Suppressor macrophage (primary cell): Measurements from ENCODE around the gene C1QTNF6.
A peak's percentile ranks its signal among the peaks of the same experiment; 100 is the strongest.
"Not testable (repeated sequence)": the region's sequence is repeated elsewhere in the genome, so short reads cannot be mapped to it uniquely, and the experiment has no call there.

ENCODE experiments used
- DNase-seq, 4 experiments: peaks; one replicate each; pipeline ENCODE4 v3.0.0-alpha.2; 2020 to 2022

C1QTNF6 gene

DNA sequence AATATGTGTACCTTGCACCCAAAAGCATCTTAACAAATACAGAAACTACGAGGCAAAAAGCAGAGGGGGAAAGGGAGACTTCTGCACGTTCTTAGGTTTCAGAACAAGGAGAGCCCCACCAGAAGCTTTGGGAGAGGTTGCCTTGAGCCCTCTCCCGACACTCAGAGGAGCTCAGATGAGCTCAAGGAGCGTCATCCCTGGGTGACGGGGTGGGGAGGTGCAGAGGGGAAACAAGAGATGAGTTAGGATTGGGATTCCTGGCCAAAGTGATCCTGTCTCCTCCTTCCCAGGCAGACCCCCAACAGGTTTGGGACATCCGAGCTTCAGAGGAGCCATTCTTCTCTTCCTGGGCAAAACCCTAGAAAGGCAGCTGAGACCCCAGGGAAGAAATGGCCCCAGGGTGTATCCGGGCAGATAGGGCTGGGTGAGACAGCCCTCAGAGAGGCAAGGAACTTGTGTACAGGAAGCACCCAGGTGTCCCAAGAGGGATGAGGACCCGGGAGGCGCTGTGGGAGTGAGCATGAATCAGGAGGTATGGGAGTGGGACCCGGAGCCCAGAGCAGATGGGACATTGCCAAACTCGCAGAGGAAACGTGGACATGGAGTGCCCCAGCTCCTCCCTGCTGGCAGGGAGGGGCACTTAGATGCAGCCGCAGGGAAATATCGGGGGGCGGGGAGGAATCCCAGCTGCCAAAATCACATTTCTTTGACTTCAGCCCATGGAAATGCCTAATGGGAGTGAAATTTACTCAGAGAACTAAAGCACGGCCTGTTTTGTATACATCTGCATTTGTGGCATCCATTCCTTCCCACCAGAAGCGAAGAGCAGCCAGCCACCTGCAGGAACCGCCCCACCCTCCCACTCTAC lies 12.4 kb downstream of the C1QTNF6 start:
- no peak for DNase-seq

DNA sequence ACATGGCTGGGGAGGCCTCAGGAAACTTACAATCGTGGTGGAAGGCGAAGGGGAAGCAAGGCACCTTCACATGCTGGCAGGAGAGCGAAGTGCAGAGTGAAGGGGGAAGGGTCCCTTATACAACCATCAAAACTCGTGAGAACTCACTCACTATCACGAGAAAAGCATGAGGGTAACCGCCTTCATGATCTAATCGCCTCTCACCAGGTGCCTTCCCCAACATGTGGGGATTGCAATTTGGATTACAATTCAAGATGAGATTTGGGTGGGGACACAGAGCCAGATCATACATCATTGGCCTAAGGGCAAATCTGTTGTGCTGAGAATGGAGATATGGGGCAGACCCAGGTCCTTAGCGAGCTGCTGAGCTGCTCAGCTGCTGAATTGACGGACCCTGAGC lies 13.1 kb downstream of the C1QTNF6 start:
- DNase-seq, result no peak

DNA sequence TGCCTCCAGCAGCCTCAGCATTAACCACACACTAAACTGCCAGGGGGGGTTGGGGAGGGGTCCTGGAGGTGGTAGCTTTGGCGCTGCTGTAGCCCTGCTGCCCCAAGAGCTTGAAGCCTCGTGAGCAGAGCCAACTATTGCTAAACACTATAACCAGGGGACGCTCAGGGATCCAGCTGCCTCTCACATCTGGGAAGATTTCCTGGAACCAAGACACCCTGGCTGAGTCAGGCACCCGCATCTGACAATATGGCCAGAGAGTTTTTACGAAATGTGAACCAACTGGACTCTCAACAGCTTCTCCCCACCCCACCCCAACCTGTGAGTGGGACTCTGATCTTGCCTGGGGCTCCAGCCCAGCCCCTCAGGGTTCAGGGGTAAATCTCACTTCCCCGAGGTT lies 14.3 kb downstream of the C1QTNF6 start:
- DNase-seq, result no peak

DNA sequence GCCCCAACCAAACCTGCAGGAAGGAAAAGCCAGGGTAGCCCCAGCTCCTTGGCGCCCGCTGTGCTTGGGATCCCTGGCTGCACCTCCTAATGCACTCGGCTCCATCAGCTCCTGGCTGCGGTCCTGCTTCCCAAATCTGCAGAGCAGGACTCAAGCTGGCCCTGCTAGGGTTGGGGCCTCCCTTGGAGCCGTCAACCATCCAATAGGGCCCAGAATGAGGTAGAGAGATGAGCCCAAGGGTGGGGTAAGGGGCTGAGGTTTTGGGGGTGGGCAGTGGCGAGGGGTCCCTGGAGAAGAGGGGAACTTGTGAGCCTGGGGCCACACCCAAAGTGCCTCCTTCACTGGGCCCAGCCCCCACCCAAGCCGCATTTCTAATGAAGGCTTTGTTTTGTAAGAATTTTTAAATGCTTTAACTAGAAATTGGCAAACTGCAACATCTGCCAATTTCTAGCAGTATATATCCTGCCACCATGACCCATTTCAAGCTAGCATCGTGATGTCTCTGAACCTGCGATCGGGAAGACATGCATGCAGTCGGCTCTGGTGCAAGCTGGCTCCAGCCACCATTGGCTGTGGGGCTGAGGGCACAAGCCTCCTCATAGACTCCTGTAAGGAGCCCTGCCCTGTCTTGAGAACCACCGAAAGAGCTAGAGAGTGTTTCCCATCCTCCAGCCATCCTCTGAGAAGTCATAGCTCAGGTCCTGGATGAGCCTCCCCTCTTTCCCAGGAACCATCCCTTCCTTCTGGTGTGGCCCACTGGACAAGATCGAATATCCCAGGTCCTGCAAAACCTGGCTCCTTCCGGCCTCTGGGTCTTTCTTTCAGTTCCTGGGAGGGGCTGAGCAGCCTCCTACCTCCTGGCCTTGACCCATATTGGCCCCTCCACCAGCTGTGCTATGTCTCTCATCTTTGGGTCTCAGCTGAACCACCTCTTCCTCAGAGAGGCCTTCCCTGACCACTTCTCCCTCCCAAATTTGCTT lies 15.5 kb downstream of the C1QTNF6 start:
- no peak for DNase-seq

DNA sequence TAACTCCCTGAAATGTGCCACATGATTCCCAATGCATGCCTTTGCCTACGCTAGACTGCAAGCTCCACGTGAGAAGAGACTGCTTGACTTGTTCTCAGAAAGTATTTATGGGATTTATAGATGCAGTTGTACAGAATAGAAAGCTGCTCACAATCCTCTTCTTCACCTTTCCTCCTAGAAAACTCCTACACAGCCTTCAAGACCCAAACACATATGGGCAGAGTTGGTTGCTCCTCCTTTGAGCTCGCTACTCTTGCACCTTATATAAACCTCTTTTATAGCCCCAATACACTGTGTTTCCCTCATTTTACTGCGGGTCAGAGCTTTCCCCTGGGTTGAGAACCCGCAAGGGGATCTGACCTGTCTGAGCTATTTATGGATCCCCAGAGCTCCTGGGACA lies 16.4 kb downstream of the C1QTNF6 start:
- no peak for DNase-seq

DNA sequence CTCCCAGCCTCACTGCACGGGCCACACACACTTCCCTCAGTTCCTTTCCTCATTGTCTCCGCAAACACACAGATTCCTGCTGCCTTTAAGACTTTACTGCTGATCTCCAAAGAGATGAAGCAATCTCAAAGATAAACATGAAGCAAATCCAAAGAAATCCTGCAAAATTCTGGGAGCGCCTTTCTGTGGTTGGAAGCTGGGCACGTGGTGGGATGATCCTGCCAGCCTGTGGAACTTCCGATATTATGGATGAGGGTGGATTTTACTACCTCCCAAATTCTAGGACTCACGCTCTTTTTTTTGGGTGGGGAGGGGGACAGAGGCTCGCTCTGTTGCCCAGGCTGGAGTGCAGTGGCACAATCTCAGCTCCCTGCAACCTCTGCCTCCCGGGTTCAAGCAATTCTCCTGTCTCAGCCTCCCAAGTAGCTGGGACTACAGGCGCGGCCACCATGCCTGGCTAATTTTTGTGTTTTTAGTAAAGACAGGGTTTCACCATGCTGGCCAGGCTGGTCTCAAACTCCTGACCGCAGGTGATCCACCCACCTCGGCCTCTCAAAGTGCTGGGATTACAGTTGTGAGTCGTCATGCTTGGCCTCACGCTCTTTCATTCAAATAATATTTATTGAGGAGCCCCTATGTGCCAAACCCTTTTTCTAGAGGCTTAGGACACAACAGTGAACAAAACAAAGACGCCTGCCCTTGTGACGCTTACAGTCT lies 17.2 kb downstream of the C1QTNF6 start:
- DNase-seq, result not testable (repeated sequence)

DNA sequence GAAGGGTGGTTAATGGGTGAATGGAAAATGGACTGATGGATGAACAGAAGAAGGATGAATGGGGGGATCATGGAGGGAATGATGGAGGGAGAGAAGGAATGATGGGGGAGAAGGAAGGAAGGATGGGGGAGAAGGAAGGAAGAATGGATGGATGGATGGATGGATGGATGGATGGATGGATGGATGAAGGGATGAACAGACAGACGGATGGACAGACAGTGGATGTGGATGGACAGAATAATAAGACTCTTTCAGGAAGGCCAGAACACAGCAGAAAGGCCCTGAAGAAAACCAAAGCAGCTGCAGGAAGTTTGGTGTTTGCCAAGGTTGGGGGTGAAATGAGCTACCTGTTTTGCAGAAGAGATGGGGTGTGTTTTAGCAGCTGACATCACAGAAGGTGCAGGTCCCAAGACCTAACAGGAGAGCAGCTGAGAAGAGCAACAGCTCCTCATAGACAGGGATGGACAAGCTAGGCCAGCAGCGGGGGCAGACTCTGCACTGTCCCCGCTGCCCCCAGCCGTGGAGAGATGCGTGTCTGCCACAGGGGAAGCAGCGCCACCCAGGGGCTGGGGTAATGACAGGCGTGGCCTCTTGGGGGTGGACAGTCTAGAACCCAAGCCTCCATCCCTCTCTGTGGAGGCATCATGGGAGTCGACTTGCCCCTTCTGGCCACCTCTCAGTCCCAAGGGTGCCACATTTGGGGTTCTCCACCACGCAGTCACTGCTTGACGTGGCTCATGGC lies 17.9 kb downstream of the C1QTNF6 start:
- DNase-seq, result no peak

DNA sequence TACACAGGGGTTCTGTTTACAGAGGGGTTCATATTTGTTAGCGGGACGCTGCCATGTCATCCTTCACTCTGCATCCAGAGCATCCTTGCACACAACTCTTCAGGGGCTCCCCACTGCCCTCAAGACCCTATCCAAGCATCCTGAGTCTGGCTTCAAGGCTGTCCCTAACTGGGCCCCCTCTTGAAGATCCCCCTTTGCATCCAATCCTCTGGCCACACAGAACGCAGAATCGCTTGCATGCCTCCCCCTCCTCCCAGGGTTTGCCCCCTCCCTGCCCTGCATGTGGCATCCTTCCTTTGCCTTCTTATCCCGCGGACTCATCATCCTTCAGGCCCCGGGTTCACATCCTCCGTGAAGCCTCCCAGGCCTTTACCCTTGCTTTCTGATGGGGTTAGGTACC lies 18.6 kb downstream of the C1QTNF6 start:
- DNase-seq, result no peak

DNA sequence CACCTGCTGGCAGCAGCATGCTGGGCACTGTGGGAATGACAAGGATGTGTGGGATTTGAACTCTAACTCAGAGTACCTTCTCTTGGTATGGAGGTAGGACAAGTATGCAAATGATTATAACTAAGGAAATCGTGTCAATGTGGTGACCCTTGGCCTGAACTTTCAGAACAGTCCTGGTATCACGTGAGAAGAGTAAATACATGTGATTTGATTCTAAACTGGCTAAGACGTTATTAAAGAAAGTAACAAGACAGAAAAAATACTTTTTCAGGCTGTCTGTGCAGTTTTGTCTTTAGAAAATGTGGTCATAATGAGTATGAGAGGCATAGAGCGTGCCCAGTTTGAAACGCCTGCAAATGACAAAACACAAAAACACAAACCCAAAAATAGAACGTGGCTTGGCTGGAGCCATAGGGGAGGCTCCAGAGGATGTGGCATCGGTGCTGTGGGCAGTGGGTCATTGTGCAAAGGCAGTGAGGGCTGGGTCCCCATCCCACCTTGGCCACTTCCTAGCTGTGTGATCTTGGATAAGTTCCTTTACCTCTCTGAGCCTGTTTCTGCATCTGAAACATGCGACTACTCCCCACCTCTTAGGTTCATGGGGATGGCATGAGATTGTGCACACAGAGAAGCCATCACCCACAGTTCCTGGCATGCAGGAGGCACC lies 19.9 kb downstream of the C1QTNF6 start:
- no peak for DNase-seq

DNA sequence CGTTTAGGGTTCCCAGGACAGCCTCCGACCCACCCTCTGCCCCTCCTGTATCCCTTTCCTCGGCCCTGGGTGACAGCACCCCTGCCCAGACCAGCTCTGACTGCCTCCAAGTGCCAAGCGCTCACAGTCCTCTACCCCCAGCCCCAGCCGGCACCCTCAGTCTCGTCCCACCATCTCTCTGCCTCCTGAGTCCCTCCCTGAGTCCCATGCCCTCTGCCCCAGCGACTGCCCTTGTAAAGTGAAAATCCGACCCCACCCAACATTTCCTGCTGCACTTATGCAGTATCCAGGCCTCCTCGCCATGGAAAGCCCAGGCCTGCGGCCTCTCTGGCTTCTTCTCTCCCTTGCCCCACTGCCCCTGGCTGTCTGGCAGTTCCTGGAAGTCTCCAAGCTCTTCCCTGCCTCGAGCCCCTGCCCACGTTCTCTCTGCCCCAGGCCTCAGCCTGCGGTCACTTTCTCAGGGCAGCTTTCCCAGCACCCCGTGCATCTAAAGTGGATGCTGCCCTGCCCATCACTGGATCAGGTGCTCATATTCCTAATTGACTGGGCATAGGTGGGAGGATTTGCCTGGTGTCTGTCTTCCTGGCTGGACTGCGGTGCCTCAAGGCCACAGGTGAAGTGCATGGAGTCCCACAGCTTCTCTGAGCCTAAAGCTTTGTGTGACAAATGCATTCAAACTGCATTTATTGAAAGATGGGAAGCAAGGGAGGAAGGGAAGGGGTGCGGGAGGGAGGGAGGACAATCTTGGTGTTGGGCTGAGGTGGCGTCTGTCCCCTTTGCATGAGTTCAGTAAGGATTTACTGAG lies 20.7 kb downstream of the C1QTNF6 start:
- no peak for DNase-seq

DNA sequence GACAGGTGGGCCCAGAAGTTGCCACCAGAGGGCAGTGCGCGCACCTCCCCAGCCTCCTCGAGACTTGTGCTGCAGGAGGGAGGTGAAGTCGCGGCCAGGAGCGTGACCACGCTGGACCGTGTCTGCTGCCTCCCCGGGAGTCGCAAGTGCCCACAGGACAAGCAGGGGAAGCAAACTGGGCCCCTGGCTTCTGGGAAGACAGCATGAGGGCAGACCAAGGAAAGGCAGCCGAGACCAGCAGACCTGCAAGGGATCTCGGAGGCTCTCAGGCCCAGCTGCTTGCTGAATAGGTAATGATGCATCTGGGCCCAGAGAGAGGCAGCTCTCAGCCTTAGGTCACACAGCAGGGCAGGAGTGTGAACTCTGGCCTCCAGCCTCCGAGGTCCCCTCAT lies 21.4 kb downstream of the C1QTNF6 start:
- peak; percentile 78 to 92 (median 86) for DNase-seq

DNA sequence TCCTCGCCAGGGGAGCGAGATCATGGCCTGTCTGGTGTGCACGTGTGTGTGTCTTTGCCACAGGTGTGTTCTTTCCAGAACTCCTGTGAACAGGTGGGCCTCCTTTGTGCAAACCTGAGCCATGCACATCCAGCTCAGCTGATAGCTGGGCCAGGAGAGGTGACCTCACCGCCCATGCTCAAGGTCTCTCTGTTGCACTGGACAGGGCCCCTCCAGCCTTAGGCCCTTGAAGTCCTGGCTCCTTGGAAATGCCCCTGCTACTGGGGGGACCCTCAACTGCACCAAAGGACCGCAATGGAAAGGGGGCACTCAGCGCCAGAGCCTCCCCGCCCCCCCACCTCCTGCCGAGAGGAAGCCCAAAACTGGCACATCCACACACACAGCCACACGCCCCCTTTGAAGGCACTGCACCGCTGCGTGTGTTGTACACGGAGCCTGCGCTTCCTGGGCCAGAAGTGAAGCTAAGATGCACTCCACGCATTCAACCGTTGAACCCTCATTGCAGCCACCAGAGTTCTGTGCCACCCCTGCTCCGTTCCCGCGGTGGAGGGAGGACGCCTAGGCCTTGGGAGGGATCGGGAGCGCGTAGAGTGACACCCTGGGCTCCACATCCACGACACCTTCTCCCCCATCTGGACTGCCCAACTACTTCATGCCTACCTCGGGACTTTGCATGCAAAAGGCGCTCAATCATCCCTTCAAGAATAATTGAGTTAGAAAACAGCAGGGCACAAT lies 21.9 kb downstream of the C1QTNF6 start:
- DNase-seq, result no peak

DNA sequence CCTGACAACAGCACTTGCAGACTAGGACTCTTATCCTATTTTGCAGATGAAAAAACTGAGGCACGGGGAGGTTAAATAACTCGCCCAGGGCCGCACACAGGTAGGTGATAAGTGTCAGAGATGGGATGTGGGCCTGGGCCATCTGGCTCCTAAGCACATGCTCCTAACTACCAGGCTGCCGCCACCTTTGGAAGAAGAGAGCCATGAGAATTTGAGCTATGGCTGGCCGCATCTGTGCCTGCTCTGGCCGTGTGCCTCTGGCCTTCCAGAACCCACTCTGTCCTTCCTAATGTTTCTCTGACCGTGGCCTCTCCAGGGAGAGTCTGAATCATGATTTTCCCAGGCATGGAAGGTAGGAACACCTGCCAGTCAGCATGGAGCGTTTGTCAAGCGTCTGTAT lies 23.0 kb downstream of the C1QTNF6 start:
- no peak for DNase-seq

DNA sequence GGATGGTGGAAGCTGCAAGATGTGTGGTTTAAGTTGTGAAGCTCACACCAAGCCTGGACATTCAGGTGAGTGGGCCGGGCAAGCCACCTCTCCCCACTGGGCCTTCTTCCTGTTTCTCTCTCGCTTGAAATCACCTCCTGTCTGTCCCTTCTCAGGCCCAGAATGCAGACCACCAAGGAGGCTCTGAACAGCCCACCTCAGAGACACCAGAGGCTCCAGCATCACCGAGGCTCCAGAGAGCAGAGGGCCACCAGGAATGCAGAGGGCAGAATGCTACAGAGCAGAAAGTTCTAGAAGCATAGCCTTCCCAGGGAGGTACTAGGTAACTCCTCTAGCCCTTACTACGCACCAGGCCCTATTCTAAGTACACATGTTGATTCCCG lies 23.6 kb downstream of the C1QTNF6 start:
- DNase-seq, result no peak

DNA sequence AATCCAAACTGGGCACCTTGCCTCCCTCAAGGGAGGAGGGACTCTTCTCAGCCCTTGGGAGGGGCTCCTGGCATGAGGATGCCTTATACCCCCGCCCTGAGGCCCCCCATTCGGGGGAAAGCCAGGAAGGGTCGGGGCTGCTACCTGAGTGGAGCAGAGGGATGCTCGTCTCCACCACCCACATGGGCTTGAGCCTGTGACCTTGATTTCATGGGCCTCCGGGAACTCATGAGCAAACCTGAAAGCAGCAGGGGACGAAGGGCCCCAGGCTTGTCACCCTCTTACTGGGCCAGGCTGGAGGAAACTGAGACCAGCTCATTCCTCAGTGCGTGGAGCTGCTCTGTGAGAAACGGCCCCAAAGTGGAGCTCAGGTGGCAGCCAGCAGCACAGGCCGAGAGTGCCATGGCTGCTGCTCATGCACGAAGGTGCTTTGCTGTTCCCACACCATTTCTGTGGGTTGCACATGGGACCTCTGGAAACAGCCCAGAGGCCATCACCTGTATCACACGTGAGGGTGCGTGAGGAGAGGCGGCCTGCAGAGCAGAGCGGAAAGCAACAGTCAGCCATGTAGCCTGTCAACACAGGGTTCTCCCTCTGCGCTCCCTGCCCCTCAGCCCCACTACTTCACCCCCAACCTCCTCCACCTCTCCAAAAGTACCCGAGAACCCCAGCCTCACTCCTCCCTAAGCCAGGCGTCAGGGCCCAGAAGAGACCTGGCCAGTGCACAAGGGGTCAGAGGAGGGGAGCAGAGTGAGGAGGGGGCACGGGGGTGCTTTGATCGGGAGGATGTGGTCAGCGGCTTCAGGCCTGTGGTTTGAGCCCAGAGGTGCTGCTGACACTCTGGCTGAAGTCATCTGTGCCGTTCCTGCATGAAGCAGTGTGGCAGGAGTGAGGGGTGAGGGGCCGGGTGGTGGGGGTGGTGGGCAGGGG lies 24.2 kb downstream of the C1QTNF6 start:
- no peak for DNase-seq

DNA sequence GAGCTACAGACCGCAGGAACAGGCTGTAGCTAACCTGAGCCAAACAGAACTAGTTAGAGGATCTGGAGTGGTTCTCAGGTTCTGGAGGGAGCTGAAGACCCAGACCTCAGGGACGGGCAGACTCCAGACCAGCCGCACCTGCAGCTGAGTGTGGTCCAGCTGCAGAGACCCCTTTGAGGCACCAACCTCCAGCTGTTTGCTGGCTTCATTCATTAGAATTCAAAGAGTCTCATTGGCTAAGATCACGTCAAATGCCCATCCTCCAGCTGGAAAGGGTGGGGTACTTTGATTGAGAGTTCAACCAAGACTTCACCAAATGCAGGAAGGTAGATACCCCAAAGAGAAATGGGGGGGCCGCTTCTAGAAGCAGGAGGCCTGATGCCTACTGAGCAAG lies 25.0 kb downstream of the C1QTNF6 start:
- DNase-seq, result no peak

DNA sequence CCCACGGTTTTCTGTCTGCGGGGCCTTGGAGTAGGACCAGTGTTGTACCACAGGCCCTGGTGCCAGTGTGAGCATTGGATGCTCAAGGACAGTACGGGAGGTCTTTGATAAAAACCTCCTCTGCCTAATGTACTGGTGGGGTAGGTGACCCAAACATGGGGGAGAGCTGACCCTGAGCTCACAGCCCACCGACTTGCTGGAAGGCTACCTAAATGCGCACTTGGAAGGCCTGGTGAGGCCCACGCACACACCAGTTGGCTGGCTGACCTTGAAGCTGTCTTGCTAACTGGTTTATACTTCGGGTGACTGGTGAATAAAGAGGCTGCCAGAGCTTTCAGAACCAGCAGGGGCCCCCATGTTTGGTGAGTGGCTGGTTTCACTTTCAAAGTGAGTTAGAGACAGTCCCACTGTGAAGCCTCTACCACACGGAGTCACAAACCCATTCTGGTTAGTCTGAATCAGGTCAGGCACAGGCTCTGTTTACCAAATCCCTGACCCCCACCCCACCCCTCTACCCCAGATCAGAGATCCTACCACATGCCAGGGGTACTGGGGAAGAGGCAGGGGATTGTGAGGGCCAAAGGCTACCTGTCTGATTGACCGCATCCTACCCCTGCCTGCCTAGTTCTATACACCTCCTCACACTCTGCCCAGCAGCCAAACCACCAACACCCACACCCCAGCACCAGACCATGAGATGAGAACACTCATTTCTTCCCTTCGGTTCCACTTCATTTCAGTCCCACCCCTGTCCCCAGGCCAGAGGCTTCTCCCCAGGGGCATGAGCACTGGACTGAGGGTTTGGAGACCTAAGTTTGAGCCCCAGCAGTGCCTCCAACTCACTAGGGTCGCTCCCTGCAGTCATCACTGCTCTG lies 25.6 kb downstream of the C1QTNF6 start:
- DNase-seq, result no peak

DNA sequence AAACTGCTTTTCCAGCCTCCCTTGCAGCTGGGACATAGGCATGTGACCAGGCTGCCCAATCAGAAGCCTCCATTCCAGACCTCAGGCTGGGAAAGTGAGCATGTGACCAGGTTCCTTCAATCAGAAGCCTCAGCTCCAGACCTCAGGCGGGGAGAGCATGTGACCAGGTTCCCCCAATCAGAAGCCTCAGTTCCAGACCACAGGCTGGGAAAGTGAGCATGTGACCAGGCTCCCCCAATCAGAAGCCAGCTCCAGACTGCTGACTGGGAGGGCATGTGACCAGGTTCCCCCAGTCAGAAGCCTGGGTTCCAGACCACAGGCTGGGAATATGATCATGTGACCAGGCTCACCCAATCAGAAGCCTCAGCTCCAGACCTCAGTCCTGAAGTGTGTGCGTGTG lies 26.6 kb downstream of the C1QTNF6 start:
- DNase-seq, result peak in 1 of 4 experiments; percentile 8
